Activated T-helper 17 cell treated with anti-CD3 and anti-CD28 coated beads, Interleukin-2, amount 50 U/mL, for 72 hours (primary cell): ENCODE results near the gene MGRN1. TPM values are rescaled to one million over a fixed set of nuclear protein-coding genes. Genes with fewer than 3 reads are reported as not detected.
"Not testable (repeated sequence)": the region's sequence is repeated elsewhere in the genome, so short reads cannot be mapped to it uniquely, and the experiment has no call there.

ENCODE experiments used
- ATAC-seq: fragments of 150-1000 bp; cut with Tn5 transposase; replicated peaks from 2 replicates; pipeline ENCODE4 v1.10.0; 2021; ENCODE audit warnings: mild to moderate bottlenecking, moderate library complexity
- H3K27ac Mint-ChIP-seq: one replicate; pipeline ENCODE4 v1.8.0; 2022; ENCODE audit warnings: mixed read lengths
- H3K27me3 Mint-ChIP-seq: one replicate; pipeline ENCODE4 v1.8.0; 2022; ENCODE audit warnings: mixed read lengths
- H3K36me3 Mint-ChIP-seq: one replicate; pipeline ENCODE4 v1.8.0; 2022; ENCODE audit warnings: low read depth, mild to moderate bottlenecking, mixed read lengths
- H3K4me1 Mint-ChIP-seq: one replicate; pipeline ENCODE4 v1.8.0; 2022; ENCODE audit warnings: mixed read lengths
- H3K4me3 Mint-ChIP-seq: one replicate; pipeline ENCODE4 v1.8.0; 2022; ENCODE audit warnings: mild to moderate bottlenecking, mixed read lengths
- H3K9me3 Mint-ChIP-seq: one replicate; pipeline ENCODE4 v1.8.0; 2022; ENCODE audit warnings: mixed read lengths
- total RNA-seq, 2 donors: library from RNA; stranded (reverse); gene quantifications; one replicate each; pipeline ENCODE4 v1.2.3, GENCODE V29; 2022

Gene MGRN1
- total RNA-seq, 2 donors from 2014 or later, result 63.5 to 66.3 TPM

DNA sequence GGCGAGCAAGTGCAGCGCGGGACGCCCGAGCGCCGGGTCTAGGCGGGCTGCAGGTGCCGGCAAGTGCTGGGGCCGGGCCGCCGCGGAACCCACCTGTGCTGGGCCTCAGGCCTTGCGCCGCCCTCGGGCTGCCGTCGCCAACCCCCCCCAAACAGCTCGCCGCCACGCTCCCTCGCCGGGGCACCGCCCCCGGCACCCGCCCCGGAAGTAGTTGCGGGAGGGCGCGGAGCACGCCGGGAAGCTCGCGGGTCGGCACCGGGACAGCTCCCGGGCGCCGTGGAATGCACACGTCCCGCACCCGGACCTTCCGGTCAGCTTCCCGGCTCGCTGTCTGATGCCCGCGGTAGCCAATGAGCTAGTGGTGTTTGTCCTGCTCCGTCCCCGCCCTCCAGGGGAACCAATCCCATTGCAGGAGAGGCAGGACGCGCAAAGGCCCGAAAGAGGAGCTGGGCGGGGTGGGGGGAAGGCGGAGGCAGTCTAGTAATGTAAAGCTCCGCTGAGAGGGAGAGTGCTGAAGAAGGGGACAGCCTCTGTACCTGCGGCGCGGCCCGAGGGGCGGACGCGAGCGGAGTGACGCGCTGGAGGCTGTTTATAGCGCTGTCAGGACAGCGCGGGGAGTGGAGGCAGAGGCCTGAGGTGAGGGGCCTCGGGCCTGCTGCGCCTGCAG lies 109.6 kb downstream of the MGRN1 start, which contains the start of the genes ANKS3 and DNAAF8:
TSS of gene ANKS3 (minus strand) at position 209 of the 667 bp plus-strand sequence. CDS start 4,122 bp downstream, outside the sequence.
TSS of gene DNAAF8 (plus strand) at position 475 of the 667 bp plus-strand sequence. CDS start 1,978 bp downstream, outside the sequence.
- Mint-ChIP-seq H3K4me3 (peak within 1 kb of the TSS; percentile 92), H3K27me3 (peaks cover 3% of the 10 kb centered on the region), H3K27ac (peak within 1 kb of the TSS; percentile 89), H3K4me1 (peaks cover 9% of the 10 kb centered on the region), H3K9me3 (no peaks in the 10 kb centered on the region), H3K36me3 (peaks cover 14% of the 10 kb centered on the region)
- peak; percentile 85 for ATAC-seq

DNA sequence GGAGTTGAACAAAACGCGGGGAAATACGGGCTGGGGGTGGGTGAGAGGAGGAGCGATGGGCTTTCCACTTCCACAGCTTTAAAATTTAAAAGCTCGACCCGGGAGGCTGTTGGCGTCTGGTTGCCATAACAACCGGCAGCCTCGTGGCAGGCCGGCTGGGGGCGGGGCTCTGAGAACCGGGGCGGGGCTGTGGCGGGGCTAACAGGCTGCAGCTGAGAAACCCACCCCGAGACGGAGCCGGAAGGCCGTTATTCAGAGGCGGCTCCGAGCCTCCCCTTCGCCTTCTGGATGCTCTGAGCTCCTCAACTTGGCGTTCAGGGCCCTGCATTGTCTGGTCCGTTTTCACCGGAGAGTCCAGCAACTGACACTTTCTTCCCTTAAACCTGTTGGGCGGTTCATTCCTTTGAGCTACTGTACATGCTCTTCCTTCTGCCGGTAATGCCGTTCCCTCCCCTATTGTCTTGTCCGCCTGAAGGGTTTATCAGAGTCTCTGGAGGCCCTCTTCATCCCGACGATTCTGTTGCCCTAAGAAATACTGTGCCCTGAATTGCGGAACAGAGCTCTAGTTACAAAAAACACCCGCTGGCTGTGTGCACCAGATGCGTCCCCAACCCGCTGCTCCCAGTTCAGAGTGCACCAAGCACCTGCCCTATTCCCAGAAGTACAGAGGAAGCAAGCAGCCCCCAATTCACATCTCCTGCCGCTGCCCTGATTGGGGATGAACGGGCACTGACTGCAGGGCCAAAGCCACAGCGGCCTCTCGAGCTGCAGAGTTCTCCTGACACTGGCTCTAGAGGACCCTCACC lies 110.3 kb downstream of the MGRN1 start:
- Mint-ChIP-seq H3K27me3 (peaks cover 3% of the 10 kb centered on the region), H3K27ac (peak overlapping the region; percentile 89), H3K4me3 (peak overlapping the region; percentile 92), H3K4me1 (peaks cover 9% of the 10 kb centered on the region), H3K36me3 (peaks cover 6% of the 10 kb centered on the region), H3K9me3 (no peaks in the 10 kb centered on the region)
- peak; percentile 84 for ATAC-seq

DNA sequence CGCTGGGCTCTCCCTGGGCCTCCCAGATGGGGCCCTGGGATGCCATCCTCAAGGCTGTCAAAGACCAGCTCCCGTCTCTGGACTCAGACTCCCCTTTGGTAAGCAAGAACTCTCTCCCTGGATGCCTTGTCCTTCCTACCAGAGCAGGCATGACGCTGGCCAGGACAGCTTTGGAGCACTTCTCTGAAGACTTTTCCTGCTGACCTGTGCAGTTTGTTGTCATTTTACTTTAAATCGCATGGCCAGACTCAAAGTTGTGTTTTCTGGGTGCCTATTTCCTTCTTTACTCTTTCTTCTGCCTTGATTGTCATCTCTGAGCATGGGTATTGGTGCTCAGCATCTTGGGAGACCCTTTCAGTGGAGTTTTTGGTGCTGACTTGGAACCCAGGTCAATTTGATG lies 111.9 kb downstream of the MGRN1 start:
- Mint-ChIP-seq H3K36me3 (no peaks in the 10 kb centered on the region), H3K4me3 (no peak overlapping the region), H3K27ac (no peak overlapping the region), H3K4me1 (peaks cover 9% of the 10 kb centered on the region), H3K27me3 (peaks cover 3% of the 10 kb centered on the region), H3K9me3 (no peaks in the 10 kb centered on the region)
- ATAC-seq, result no peak

DNA sequence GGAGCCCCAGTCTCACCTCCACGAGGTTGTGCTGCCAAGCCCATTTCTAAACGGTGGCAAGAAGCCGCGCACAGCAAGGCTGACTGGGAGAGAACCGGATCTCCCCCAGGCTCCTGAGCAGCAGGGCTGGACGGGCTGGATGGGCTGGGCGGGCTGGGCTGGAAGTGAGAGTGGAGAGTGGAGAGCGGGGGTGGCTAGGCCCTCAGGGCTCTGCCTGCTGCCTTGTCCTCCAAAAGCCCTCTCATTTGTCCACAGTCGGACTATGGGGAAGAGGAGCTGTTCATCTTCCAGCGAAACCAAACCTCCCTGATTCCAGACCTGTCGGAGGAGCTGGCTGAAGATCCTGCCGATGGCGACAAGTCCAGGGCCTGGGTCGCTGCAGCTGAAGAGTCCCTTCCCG lies 112.9 kb downstream of the MGRN1 start:
- Mint-ChIP-seq H3K4me1 (peaks cover 8% of the 10 kb centered on the region), H3K36me3 (no peaks in the 10 kb centered on the region), H3K4me3 (no peak overlapping the region)

GRCh38 chr16:4738370-4738769 lies 113.7 kb downstream of the MGRN1 start:
- H3K4me3 Mint-ChIP-seq, H3K27me3 Mint-ChIP-seq, H3K4me1 Mint-ChIP-seq, H3K9me3 Mint-ChIP-seq, H3K36me3 Mint-ChIP-seq, H3K27ac Mint-ChIP-seq, ATAC-seq: not testable (repeated sequence)

More for the DNA sequence above, 112.9 kb downstream of the MGRN1 start:
- no peak for ATAC-seq
- H3K27me3 Mint-ChIP-seq, result peaks cover 3% of the 10 kb centered on the region
- no peaks in the 10 kb centered on the region for H3K9me3 Mint-ChIP-seq
- no peak overlapping the region for H3K27ac Mint-ChIP-seq

Other genes starting within 250 kb of the MGRN1 start
- 100 to 1,000 TPM in 1 of 2 donors, 10 to 100 TPM in 1; 82.6 to 114 TPM for gene CORO7, start 208.2 kb upstream of the MGRN1 start, total RNA-seq
- gene DNAJA3, start 199.0 kb upstream of the MGRN1 start, total RNA-seq, result 10 to 100 TPM; 50.3 to 81.1 TPM
- 10 to 100 TPM; 56.5 to 63.2 TPM for gene NMRAL1, start 150.2 kb upstream of the MGRN1 start, total RNA-seq
- 10 to 100 TPM; 60.0 to 92.1 TPM for gene HMOX2, start 148.4 kb upstream of the MGRN1 start, total RNA-seq
- 10 to 100 TPM; 24.5 to 31.2 TPM for gene CDIP1, start 86.1 kb upstream of the MGRN1 start, total RNA-seq
- gene C16orf96, start 68.5 kb upstream of the MGRN1 start, total RNA-seq, result not detected
- 10 to 100 TPM; 16.6 to 24.5 TPM for gene UBALD1, start 9.9 kb upstream of the MGRN1 start, total RNA-seq
- 10 to 100 TPM; 16.8 to 28.7 TPM for gene NUDT16L1, start 68.7 kb downstream of the MGRN1 start, total RNA-seq
- 10 to 100 TPM; 14.0 to 15.7 TPM for gene ANKS3, start 109.4 kb downstream of the MGRN1 start, total RNA-seq
- gene DNAAF8, start 109.7 kb downstream of the MGRN1 start, total RNA-seq, result not detected
- 10 to 100 TPM in 1 of 2 donors, 1 to 10 TPM in 1; 9.7 to 12.5 TPM for gene ZNF500, start 142.3 kb downstream of the MGRN1 start, total RNA-seq
- not detected for gene SEPTIN12, start 163.5 kb downstream of the MGRN1 start, total RNA-seq
- gene SMIM22, start 170.5 kb downstream of the MGRN1 start, total RNA-seq, result not detected
- gene ROGDI, start 177.8 kb downstream of the MGRN1 start, total RNA-seq, result 1 to 10 TPM; 8.0 to 8.8 TPM
- 10 to 100 TPM; 57.8 to 97.2 TPM for gene GLYR1, start 222.5 kb downstream of the MGRN1 start, total RNA-seq
- 10 to 100 TPM; 23.1 to 38.3 TPM for gene UBN1, start 222.7 kb downstream of the MGRN1 start, total RNA-seq